ENCODE data around the gene OGA. TPM values are rescaled to one million over a fixed set of nuclear protein-coding genes. Genes with fewer than 3 reads are reported as not detected.
"Not testable (repeated sequence)": the region's sequence is repeated elsewhere in the genome, so short reads cannot be mapped to it uniquely, and the experiment has no call there.

The OGA gene
- total RNA-seq, 1 donor from 2014 or later: 187 TPM

GRCh38 chr10:101816913-101817336, 1.3 kb downstream of the OGA start:
- DNase-seq (ENCODE audit: low spot score) (no peak), ATAC-seq (no peak)
- intact Hi-C loops (cut with DNase I): no loop called here

- DNase-seq (ENCODE audit: low spot score): no peak
- intact Hi-C loops (cut with DNase I): no loop called here
- ATAC-seq: no peak
Measured at GRCh38 chr10:101816376-101816775, 1.9 kb downstream of the OGA start.

GRCh38 chr10:101814466-101815071, 3.7 kb downstream of the OGA start:
- DNase-seq (ENCODE audit: low spot score) (peak; percentile 27), ATAC-seq (no peak)
- intact Hi-C loops (cut with DNase I): no loop called here

- no peak for ATAC-seq
- intact Hi-C loops (cut with DNase I): no loop called here
Measured at GRCh38 chr10:101812606-101813005, 5.6 kb downstream of the OGA start.

GRCh38 chr10:101807158-101807557, 11.1 kb downstream of the OGA start:
- ATAC-seq: no peak
- intact Hi-C loops (cut with DNase I): no loop called here

More at GRCh38 chr10:101812606-101813005, 5.6 kb downstream of the OGA start:
- DNase-seq (ENCODE audit: low spot score): no peak

GRCh38 chr10:101803511-101803910, 14.7 kb downstream of the OGA start:
- intact Hi-C loops (cut with DNase I): no loop called here
- DNase-seq (ENCODE audit: low spot score) (no peak), ATAC-seq (no peak)

More at GRCh38 chr10:101807158-101807557, 11.1 kb downstream of the OGA start:
- DNase-seq (ENCODE audit: low spot score): no peak

GRCh38 chr10:101797403-101798059, 20.7 kb downstream of the OGA start:
- intact Hi-C loops (cut with DNase I): no loop called here
- ATAC-seq (no peak), DNase-seq (ENCODE audit: low spot score) (no peak)

- no peak for ATAC-seq
Measured at GRCh38 chr10:101793526-101793925, 24.7 kb downstream of the OGA start.

GRCh38 chr10:101789686-101790085, 28.6 kb downstream of the OGA start:
- DNase-seq (ENCODE audit: low spot score) (no peak), ATAC-seq (no peak)
- intact Hi-C loops (cut with DNase I): loop anchor here (2.0 kb wide), 1 partner anchor 13 kb away; the partner anchor contains the start of gene FGF8

More at GRCh38 chr10:101793526-101793925, 24.7 kb downstream of the OGA start:
- no peak for DNase-seq (ENCODE audit: low spot score)
- intact Hi-C loops (cut with DNase I): no loop called here

GRCh38 chr10:101789231-101789630, 29.0 kb downstream of the OGA start:
- DNase-seq (ENCODE audit: low spot score); ATAC-seq; intact Hi-C loops (cut with DNase I): not testable (repeated sequence)

GRCh38 chr10:101785801-101786200, 32.4 kb downstream of the OGA start:
- intact Hi-C loops (cut with DNase I): no loop called here
- ATAC-seq (no peak), DNase-seq (ENCODE audit: low spot score) (no peak)

- DNase-seq (ENCODE audit: low spot score) (no peak), ATAC-seq (no peak)
- intact Hi-C loops (cut with DNase I): no loop called here
Measured at GRCh38 chr10:101784558-101784957, 33.7 kb downstream of the OGA start.

GRCh38 chr10:101783736-101784118, 34.5 kb downstream of the OGA start:
- DNase-seq (ENCODE audit: low spot score) (no peak), ATAC-seq (no peak)
- intact Hi-C loops (cut with DNase I): no loop called here

- DNase-seq (ENCODE audit: low spot score) (peak; percentile 85), ATAC-seq (peak; percentile 81)
- intact Hi-C loops (cut with DNase I): no loop called here
Measured at GRCh38 chr10:101782811-101783735, 35.2 kb downstream of the OGA start, which contains the start of gene NPM3. Gene NPM3, minus strand, starts transcription at chr10:101783446. Its CDS starts 56 bp downstream, at chr10:101783390.

- intact Hi-C loops (cut with DNase I): no loop called here
- ATAC-seq (no peak), DNase-seq (ENCODE audit: low spot score) (no peak)
Measured at GRCh38 chr10:101781984-101782810, 36.0 kb downstream of the OGA start.

GRCh38 chr10:101781655-101781983, 36.6 kb downstream of the OGA start:
- DNase-seq (ENCODE audit: low spot score): no peak
- intact Hi-C loops (cut with DNase I): no loop called here
- no peak for ATAC-seq

- no peak for DNase-seq (ENCODE audit: low spot score)
- intact Hi-C loops (cut with DNase I): no loop called here
- ATAC-seq: peak; percentile 25
Measured at GRCh38 chr10:101780818-101781654, 37.2 kb downstream of the OGA start.

All from sciatic nerve (tissue), 2 donors.